ENCODE data around the gene FLT1. TPM values are rescaled to one million over a fixed set of nuclear protein-coding genes. Genes with fewer than 3 reads are reported as not detected.

FLT1 gene
- total RNA-seq, 1 experiment from 2014 or later = not detected

GRCh38 chr13:28320209-28320608 is 174.7 kb downstream of the FLT1 start:
- H3K27me3 ChIP-seq (ENCODE audit: insufficient read depth, low read depth) = peaks cover 19% of the 10 kb centered on the region; the same call in 1 of the 2 replicates
- CTCF ChIA-PET = interaction anchor here (0.6 kb wide), 1 partner anchor 550 kb away, joined by 7 read pairs; no protein-coding TSS in a partner anchor
- intact Hi-C loops (cut with micrococcal nuclease; ENCODE audit: unreplicated experiment) = no loop called here

GRCh38 chr13:28319528-28319927 is 175.4 kb downstream of the FLT1 start:
- H3K79me2 ChIP-seq (ENCODE audit: low read depth) = no peaks in the 10 kb centered on the region
- no peak overlapping the region for H3K27ac ChIP-seq
- intact Hi-C loops (cut with micrococcal nuclease; ENCODE audit: unreplicated experiment) = no loop called here
- H3F3A ChIP-seq (ENCODE audit: insufficient read depth, low read depth) = no peaks in the 10 kb centered on the region
- H3K27me3 ChIP-seq (ENCODE audit: insufficient read depth, low read depth) = peaks cover 19% of the 10 kb centered on the region; the same call in 1 of the 2 replicates
- H3K9me2 ChIP-seq (ENCODE audit: insufficient read depth) = no peaks in the 10 kb centered on the region
- no peak overlapping the region for H3K4me2 ChIP-seq
- no peaks in the 10 kb centered on the region for H3K4me1 ChIP-seq (replicated peaks; ENCODE audit: insufficient read depth)
- no peaks in the 10 kb centered on the region for H4K20me1 ChIP-seq (ENCODE audit: insufficient read depth)
- BruUV-seq (replicated peaks) = no TSS peak
- no peak for TF ChIP-seq CTCF (conservative IDR thresholded peaks at IDR 0.05)
- no peak for TF ChIP-seq EZH2 (IDR thresholded peaks at IDR 0.05; ENCODE audit: low read depth)
- H3K9me3 ChIP-seq (ENCODE audit: insufficient read depth, low read depth) = no peaks in the 10 kb centered on the region
- no peak overlapping the region for H2AFZ ChIP-seq
- no peaks in the 10 kb centered on the region for H3K36me3 ChIP-seq (ENCODE audit: low read depth)
- no peak overlapping the region for H3K4me3 ChIP-seq
- CTCF ChIA-PET = no interaction called here
- no peak for DNase-seq
- POLR2A ChIA-PET (ENCODE audit: unreplicated experiment) = no interaction called here

More at GRCh38 chr13:28320209-28320608, 174.7 kb downstream of the FLT1 start:
- no peak overlapping the region for H2AFZ ChIP-seq
- no peak overlapping the region for H3K27ac ChIP-seq
- no peak overlapping the region for H3K4me3 ChIP-seq
- H3K4me2 ChIP-seq = no peak overlapping the region
- no TSS peak for BruUV-seq (replicated peaks)
- H3K79me2 ChIP-seq (ENCODE audit: low read depth) = no peaks in the 10 kb centered on the region
- no peak for DNase-seq
- no peaks in the 10 kb centered on the region for H3K9me2 ChIP-seq (ENCODE audit: insufficient read depth)
- H3K9me3 ChIP-seq (ENCODE audit: insufficient read depth, low read depth) = no peaks in the 10 kb centered on the region
- no peaks in the 10 kb centered on the region for H3K36me3 ChIP-seq (ENCODE audit: low read depth)
- no peak for TF ChIP-seq CTCF (conservative IDR thresholded peaks at IDR 0.05)
- no peak for TF ChIP-seq EZH2 (IDR thresholded peaks at IDR 0.05; ENCODE audit: low read depth)
- H4K20me1 ChIP-seq (ENCODE audit: insufficient read depth) = no peaks in the 10 kb centered on the region
- no peaks in the 10 kb centered on the region for H3F3A ChIP-seq (ENCODE audit: insufficient read depth, low read depth)
- POLR2A ChIA-PET (ENCODE audit: unreplicated experiment) = no interaction called here
- H3K4me1 ChIP-seq (replicated peaks; ENCODE audit: insufficient read depth) = no peaks in the 10 kb centered on the region

GRCh38 chr13:28318496-28318895 is 176.4 kb downstream of the FLT1 start:
- Histone ChIP-seq H3K9me3 (ENCODE audit: insufficient read depth, low read depth) (no peaks in the 10 kb centered on the region), H3K9me2 (ENCODE audit: insufficient read depth) (no peaks in the 10 kb centered on the region), H3K4me2 (no peak overlapping the region), H3K36me3 (ENCODE audit: low read depth) (no peaks in the 10 kb centered on the region), H4K20me1 (ENCODE audit: insufficient read depth) (no peaks in the 10 kb centered on the region), H3K4me1 (replicated peaks; ENCODE audit: insufficient read depth) (no peaks in the 10 kb centered on the region), H3K27ac (no peak overlapping the region), H3K4me3 (no peak overlapping the region), H3K79me2 (ENCODE audit: low read depth) (no peaks in the 10 kb centered on the region), H3F3A (ENCODE audit: insufficient read depth, low read depth) (no peaks in the 10 kb centered on the region), H2AFZ (no peak overlapping the region), H3K27me3 (ENCODE audit: insufficient read depth, low read depth) (peaks cover 19% of the 10 kb centered on the region; the same call in 1 of the 2 replicates)
- DNase-seq = no peak
- CTCF ChIA-PET = no interaction called here
- TF ChIP-seq CTCF (conservative IDR thresholded peaks at IDR 0.05) (no peak), EZH2 (IDR thresholded peaks at IDR 0.05; ENCODE audit: low read depth) (no peak)
- BruUV-seq (replicated peaks) = no TSS peak
- intact Hi-C loops (cut with micrococcal nuclease; ENCODE audit: unreplicated experiment) = no loop called here
- POLR2A ChIA-PET (ENCODE audit: unreplicated experiment) = no interaction called here
